ENCODE measurements around the gene ARRDC3. TPM values are rescaled to one million over a fixed set of nuclear protein-coding genes. Genes with fewer than 3 reads are reported as not detected.

The ARRDC3 gene
- total and polyA plus RNA-seq, 9 of the 15 experiments (the other 6 are each of a cell fraction or from before 2014, with no cell fraction given), result 15.3 to 58.1 (median 39.4) TPM

GRCh38 chr5:91390268-91390667 lies 7.2 kb upstream of the ARRDC3 start:
- Histone ChIP-seq H3K4me3 (no peak overlapping the region), H3K4me2 (ENCODE audit: insufficient read depth, low read length) (no peak overlapping the region), H3K27me3 (ENCODE audit: control insufficient read depth in 2 of 2, insufficient read depth in 2 of 2, low read length in 2 of 2) (no peaks in the 10 kb centered on the region), H3K79me2 (ENCODE audit: control insufficient read depth, insufficient read depth, low read length) (no peaks in the 10 kb centered on the region), H3K4me1 (replicated peaks in 1 of 2; ENCODE audit: control insufficient read depth in 2 of 2, insufficient read depth in 2 of 2, low read length in 2 of 2) (peaks cover 0 to 5% of the 10 kb centered on the region in 2 experiments; a peak in 2 of 5 replicates), H2AFZ (ENCODE audit: low read depth, low read length) (no peak overlapping the region), H3K9me1 (ENCODE audit: control insufficient read depth, insufficient read depth, low read length) (no peaks in the 10 kb centered on the region), H3K36me3 (ENCODE audit: control insufficient read depth, insufficient read depth, low read length) (no peaks in the 10 kb centered on the region; the same call in 2 of the 3 replicates), H3K9me3 (replicated peaks; ENCODE audit: control insufficient read depth, insufficient read depth, low read depth, low read length) (no peaks in the 10 kb centered on the region; the same call in 1 of the 2 replicates), H4K20me1 (replicated peaks; ENCODE audit: control insufficient read depth, insufficient read depth, low read length) (no peaks in the 10 kb centered on the region), H3K9ac (ENCODE audit: insufficient read depth in 1 of 2, low read depth in 2 of 2, low read length in 2 of 2) (no peak overlapping the region), H3K27ac (ENCODE audit: extremely low read depth, low read depth, low read length) (no peak overlapping the region)
- peak; percentile 33; the same call in 1 of the 2 replicates for TF ChIP-seq NFE2 (IDR thresholded peaks at IDR 0.05; ENCODE audit: low read depth)
- no peak for TF ChIP-seq RNF219 (CRISPR knock-in tag; IDR thresholded peaks at IDR 0.05)
- TF ChIP-seq C11orf30 (IDR thresholded peaks at IDR 0.05; ENCODE audit: low read depth), result peak; percentile 73
- TF ChIP-seq MAFG (tag; conservative IDR thresholded peaks at IDR 0.05), result peak; percentile 69
- peak; percentile 89 for TF ChIP-seq ZNF316 (IDR thresholded peaks at IDR 0.05)
- TF ChIP-seq FOXJ2 (tag; IDR thresholded peaks at IDR 0.05), result no peak
- no peak for TF ChIP-seq DPF2 (IDR thresholded peaks at IDR 0.05)
- TF ChIP-seq PKNOX1 (IDR thresholded peaks at IDR 0.05), result peak; percentile 76
- intact Hi-C loops (cut with micrococcal nuclease), result no loop called here
- BruUV-seq (replicated peaks), result no TSS peak
- WGBS (ENCODE audit: insufficient coverage, low coverage, missing lambda C conversion rate), result 30% methylated on average over 3 of the region's 4 CpGs
- ATAC-seq (peak; percentile 42), FAIRE-seq (no peak), DNase-seq (ENCODE audit: extremely low read depth in 1 of 4, low spot score in 3 of 4) (no peak)
- in situ Hi-C loops (cut with MboI), result no loop called here
- ChIA-PET POLR2A (interaction anchor here (0.7 to 1.2 kb wide), 2 partner anchors 10 to 12 kb away, joined by 3 read pairs; no protein-coding TSS in a partner anchor), CTCF (ENCODE audit: low intra/inter-chr PET ratio) (no interaction called here)
